Brain microvascular endothelial cell (primary cell): Measurements from ENCODE around the gene SMOC1.

Experiments
- DNase-seq: peaks from one replicate; pipeline ENCODE4 v3.0.0-alpha.2; 2020
- H3K27ac ChIP-seq: fragments of 250-450 bp; sonication (Bioruptor Pico); 2 replicates; pipeline ENCODE4 v1.5.1; 2020; ENCODE audit warnings: mild to moderate bottlenecking, moderate library complexity
- H3K27me3 ChIP-seq: fragments of 250-450 bp; sonication (Bioruptor Pico); replicated peaks from 2 replicates; pipeline ENCODE4 v1.5.1; 2020; ENCODE audit warnings: mild to moderate bottlenecking
- H3K36me3 ChIP-seq: fragments of 250-450 bp; sonication (Bioruptor Pico); replicated peaks from 2 replicates; pipeline ENCODE4 v1.5.1; 2020; ENCODE audit warnings: mild to moderate bottlenecking
- H3K4me3 ChIP-seq: 2 replicates; pipeline ENCODE4 v1.5.1; 2011; ENCODE audit warnings: low read depth, mild to moderate bottlenecking, control low read depth, low read length, moderate library complexity
- CTCF ChIP-seq: IDR thresholded peaks from 2 replicates; pipeline ENCODE4 v1.5.1; 2011; ENCODE audit warnings: low read depth, mild to moderate bottlenecking, moderate library complexity, low read length, control low read depth, inconsistent platforms; ENCODE audit errors: missing control alignments
- in situ Hi-C: cut with HindIII; loops from 2 replicates; pipeline ENCODE4 v1.10.0; 2017; ENCODE audit warnings: low sequenced_read_pairs, low pct_ligation_motif_present

The SMOC1 gene

GRCh38 chr14:69844171-69844570 lies 35.0 kb upstream of the SMOC1 start:
- no peak for DNase-seq
- in situ Hi-C loops: no loop called here

GRCh38 chr14:69845050-69845581 lies 34.1 kb upstream of the SMOC1 start:
- in situ Hi-C loops: no loop called here
- Histone ChIP-seq H3K27ac (no peak overlapping the region), H3K36me3 (no peaks in the 10 kb centered on the region), H3K27me3 (peaks cover 6% of the 10 kb centered on the region), H3K4me3 (no peak overlapping the region)
- no peak for TF ChIP-seq CTCF
- DNase-seq: no peak

More at GRCh38 chr14:69844171-69844570, 35.0 kb upstream of the SMOC1 start:
- H3K36me3 ChIP-seq: no peaks in the 10 kb centered on the region
- H3K27ac ChIP-seq: no peak overlapping the region
- H3K27me3 ChIP-seq: peaks cover 2% of the 10 kb centered on the region
- no peak for TF ChIP-seq CTCF
- no peak overlapping the region for H3K4me3 ChIP-seq

GRCh38 chr14:69845787-69846186 lies 33.4 kb upstream of the SMOC1 start:
- TF ChIP-seq CTCF: no peak

GRCh38 chr14:69848156-69848555 lies 31.1 kb upstream of the SMOC1 start:
- Histone ChIP-seq H3K36me3 (no peaks in the 10 kb centered on the region), H3K4me3 (no peak overlapping the region), H3K27ac (no peak overlapping the region), H3K27me3 (peaks cover 12% of the 10 kb centered on the region)
- no peak for DNase-seq
- TF ChIP-seq CTCF: no peak
- in situ Hi-C loops: no loop called here

More at GRCh38 chr14:69845787-69846186, 33.4 kb upstream of the SMOC1 start:
- DNase-seq: no peak
- Histone ChIP-seq H3K36me3 (no peaks in the 10 kb centered on the region), H3K27ac (no peak overlapping the region), H3K4me3 (no peak overlapping the region), H3K27me3 (peaks cover 10% of the 10 kb centered on the region)
- in situ Hi-C loops: no loop called here

GRCh38 chr14:69848903-69849391 lies 30.3 kb upstream of the SMOC1 start:
- no peak overlapping the region for H3K27ac ChIP-seq
- peaks cover 12% of the 10 kb centered on the region for H3K27me3 ChIP-seq
- no peak overlapping the region for H3K4me3 ChIP-seq
- DNase-seq: no peak
- in situ Hi-C loops: no loop called here
- no peak for TF ChIP-seq CTCF
- H3K36me3 ChIP-seq: no peaks in the 10 kb centered on the region
